ENCODE data around the gene FRAT2. TPM values are rescaled to one million over a fixed set of nuclear protein-coding genes. Genes with fewer than 3 reads are reported as not detected.
A peak's percentile ranks its signal among the peaks of the same experiment; 100 is the strongest.

The FRAT2 gene
- total and polyA plus RNA-seq, 10 of the 15 experiments (the other 5 are each of a cell fraction or from before 2014, with no cell fraction given), result 0.69 to 5.9 (median 3.8) TPM

- H3K9ac ChIP-seq (ENCODE audit: control insufficient read depth, insufficient read depth, low read length), result no peak overlapping the region
- no peak for ATAC-seq
- peaks cover 0 to 9% of the 10 kb centered on the region in 2 experiments; a peak in 1 of 4 replicates for H3K27me3 ChIP-seq (replicated peaks in 1 of 2; ENCODE audit: control insufficient read depth in 2 of 2, insufficient read depth in 2 of 2, low read length in 1 of 2)
- RAD21 ChIA-PET (ENCODE audit: unreplicated experiment), result no interaction called here
- DNase-seq (ENCODE audit: low read depth, low spot score), result no peak
- no peak overlapping the region for H3K4me3 ChIP-seq
- H4K20me1 ChIP-seq (ENCODE audit: control insufficient read depth, insufficient read depth), result no peaks in the 10 kb centered on the region; the same call in 1 of the 2 replicates
- in situ Hi-C loops (cut with MboI), result no loop called here
- peak; percentile 36; the same call in 1 of the 2 replicates for TF ChIP-seq BMI1 (IDR thresholded peaks at IDR 0.05; ENCODE audit: borderline replicate concordance)
- no peak for TF ChIP-seq NFYA (IDR thresholded peaks at IDR 0.05; ENCODE audit: borderline replicate concordance, low read depth, low read length)
- H2AFZ ChIP-seq (ENCODE audit: control insufficient read depth, low read depth, low read length), result no peak overlapping the region
- BruUV-seq (replicated peaks), result no TSS peak
- 43% methylated on average over 5 of the region's 5 CpGs for WGBS (ENCODE audit: insufficient coverage, insufficient replicate concordance, low lambda C conversion rate, missing lambda C conversion rate)
- POLR2A ChIA-PET, result no interaction called here
- no peaks in the 10 kb centered on the region for H3K36me3 ChIP-seq (ENCODE audit: control insufficient read depth in 2 of 2, insufficient read depth in 2 of 2, low read length in 1 of 2)
- intact Hi-C loops (cut with micrococcal nuclease; ENCODE audit: unreplicated experiment), result no loop called here
- no peaks in the 10 kb centered on the region for H3K9me3 ChIP-seq (replicated peaks; ENCODE audit: control insufficient read depth, insufficient read depth, low read length)
- no peak overlapping the region for H3K27ac ChIP-seq (ENCODE audit: control insufficient read depth, insufficient read depth)
- CTCF ChIA-PET, result no interaction called here
- no peaks in the 10 kb centered on the region for H3K79me2 ChIP-seq (ENCODE audit: control insufficient read depth, insufficient read depth, low read length)
- SMC1A ChIA-PET (ENCODE audit: uncharacterized antibody, unreplicated experiment), result no interaction called here
- H3K4me1 ChIP-seq (ENCODE audit: control insufficient read depth, insufficient read depth, low read length), result no peaks in the 10 kb centered on the region
- no peak overlapping the region for H3K4me2 ChIP-seq (ENCODE audit: control insufficient read depth, insufficient read depth)
- no peak for FAIRE-seq
Observed at GRCh38 chr10:97336006-97336405, 1.5 kb upstream of the FRAT2 start.

GRCh38 chr10:97335188-97335619, 675 bp upstream of the FRAT2 start:
- Histone ChIP-seq H3K27me3 (replicated peaks in 1 of 2; ENCODE audit: control insufficient read depth in 2 of 2, insufficient read depth in 2 of 2, low read length in 1 of 2) (peaks cover 0 to 9% of the 10 kb centered on the region in 2 experiments; a peak in 1 of 4 replicates), H3K9me3 (replicated peaks; ENCODE audit: control insufficient read depth, insufficient read depth, low read length) (no peaks in the 10 kb centered on the region), H3K4me3 (peak overlapping the region; percentile 89), H4K20me1 (ENCODE audit: control insufficient read depth, insufficient read depth) (no peaks in the 10 kb centered on the region; the same call in 1 of the 2 replicates), H3K36me3 (ENCODE audit: control insufficient read depth in 2 of 2, insufficient read depth in 2 of 2, low read length in 1 of 2) (no peaks in the 10 kb centered on the region), H3K27ac (ENCODE audit: control insufficient read depth, insufficient read depth) (no peak overlapping the region), H3K79me2 (ENCODE audit: control insufficient read depth, insufficient read depth, low read length) (no peaks in the 10 kb centered on the region), H2AFZ (ENCODE audit: control insufficient read depth, low read depth, low read length) (peak overlapping the region; percentile 98), H3K9ac (ENCODE audit: control insufficient read depth, insufficient read depth, low read length) (no peak overlapping the region; the same call in 1 of the 2 replicates), H3K4me1 (ENCODE audit: control insufficient read depth, insufficient read depth, low read length) (no peaks in the 10 kb centered on the region), H3K4me2 (ENCODE audit: control insufficient read depth, insufficient read depth) (peak overlapping the region; percentile 77)
- ATAC-seq (no peak), DNase-seq (ENCODE audit: low read depth, low spot score) (no peak), FAIRE-seq (no peak)
- no TSS peak for BruUV-seq (replicated peaks)
- in situ Hi-C loops (cut with MboI) (no loop called here), intact Hi-C loops (cut with micrococcal nuclease; ENCODE audit: unreplicated experiment) (no loop called here)
- TF ChIP-seq ZNF217 (IDR thresholded peaks at IDR 0.05) (0 out of 2 replicates have a peak, but pooled peaks have one; percentile 67), E4F1 (IDR thresholded peaks at IDR 0.05; ENCODE audit: borderline replicate concordance, partially characterized antibody) (no peak)
- WGBS (ENCODE audit: insufficient coverage, insufficient replicate concordance, low lambda C conversion rate, missing lambda C conversion rate), result 2% methylated on average over 25 of the region's 25 CpGs
- RAD21 ChIA-PET (ENCODE audit: unreplicated experiment), result interaction anchor here (2.9 kb wide), 1 partner anchor 57 kb away, joined by 14 read pairs; no protein-coding TSS in a partner anchor
- CTCF ChIA-PET, result no interaction called here
- SMC1A ChIA-PET (ENCODE audit: uncharacterized antibody, unreplicated experiment), result no interaction called here
- POLR2A ChIA-PET, result no interaction called here
